ENCODE measurements around the gene NES. TPM values are rescaled to one million over a fixed set of nuclear protein-coding genes. Genes with fewer than 3 reads are reported as not detected.
A peak's percentile ranks its signal among the peaks of the same experiment; 100 is the strongest.

NES gene
- total RNA-seq, 1 experiment from 2014 or later: 56.3 TPM

DNA sequence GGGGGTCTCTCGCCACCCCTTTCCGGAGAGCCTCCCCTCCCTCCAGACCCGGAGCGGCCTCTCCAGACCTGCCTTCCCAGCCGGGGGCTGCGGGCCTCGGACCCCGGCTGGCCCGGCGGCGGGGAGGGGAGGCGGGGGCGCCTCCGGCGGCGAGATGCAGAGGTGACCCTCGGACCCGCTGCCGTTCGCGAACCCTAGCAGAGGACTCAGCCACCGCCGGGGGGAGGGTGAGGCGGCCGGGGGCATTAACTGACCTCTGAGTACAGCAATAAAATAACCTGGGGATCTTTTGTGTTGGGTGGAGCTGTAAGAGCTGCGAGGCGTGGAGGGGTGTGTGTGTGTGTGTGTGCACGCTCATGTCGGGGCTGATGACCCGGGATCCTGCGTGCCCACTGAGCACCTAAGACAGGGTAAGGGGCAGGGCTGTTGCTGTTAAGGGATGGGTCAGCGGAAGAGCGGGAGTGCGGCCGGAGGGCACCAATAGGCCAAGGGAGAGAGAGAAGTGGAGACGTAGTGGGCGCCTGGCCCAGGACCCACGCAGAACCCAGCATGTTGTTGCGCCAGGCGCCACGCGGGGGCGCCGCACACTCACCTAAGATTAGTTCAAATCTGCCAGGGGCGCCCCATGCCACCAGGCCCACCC lies 51.6 kb downstream of the NES start:
- ChIA-PET POLR2A (no interaction called here), CTCF (interaction anchor here (0.6 to 3.0 kb wide), 4 partner anchors 13 to 207 kb away, joined by 3 to 41 read pairs (median 4); no protein-coding TSS in a partner anchor)
- TF ChIP-seq, protein P1, sequence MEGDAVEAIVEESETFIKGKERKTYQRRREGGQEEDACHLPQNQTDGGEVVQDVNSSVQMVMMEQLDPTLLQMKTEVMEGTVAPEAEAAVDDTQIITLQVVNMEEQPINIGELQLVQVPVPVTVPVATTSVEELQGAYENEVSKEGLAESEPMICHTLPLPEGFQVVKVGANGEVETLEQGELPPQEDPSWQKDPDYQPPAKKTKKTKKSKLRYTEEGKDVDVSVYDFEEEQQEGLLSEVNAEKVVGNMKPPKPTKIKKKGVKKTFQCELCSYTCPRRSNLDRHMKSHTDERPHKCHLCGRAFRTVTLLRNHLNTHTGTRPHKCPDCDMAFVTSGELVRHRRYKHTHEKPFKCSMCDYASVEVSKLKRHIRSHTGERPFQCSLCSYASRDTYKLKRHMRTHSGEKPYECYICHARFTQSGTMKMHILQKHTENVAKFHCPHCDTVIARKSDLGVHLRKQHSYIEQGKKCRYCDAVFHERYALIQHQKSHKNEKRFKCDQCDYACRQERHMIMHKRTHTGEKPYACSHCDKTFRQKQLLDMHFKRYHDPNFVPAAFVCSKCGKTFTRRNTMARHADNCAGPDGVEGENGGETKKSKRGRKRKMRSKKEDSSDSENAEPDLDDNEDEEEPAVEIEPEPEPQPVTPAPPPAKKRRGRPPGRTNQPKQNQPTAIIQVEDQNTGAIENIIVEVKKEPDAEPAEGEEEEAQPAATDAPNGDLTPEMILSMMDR (IDR thresholded peaks at IDR 0.05): peak; percentile 96
- TF ChIP-seq, protein P2, sequence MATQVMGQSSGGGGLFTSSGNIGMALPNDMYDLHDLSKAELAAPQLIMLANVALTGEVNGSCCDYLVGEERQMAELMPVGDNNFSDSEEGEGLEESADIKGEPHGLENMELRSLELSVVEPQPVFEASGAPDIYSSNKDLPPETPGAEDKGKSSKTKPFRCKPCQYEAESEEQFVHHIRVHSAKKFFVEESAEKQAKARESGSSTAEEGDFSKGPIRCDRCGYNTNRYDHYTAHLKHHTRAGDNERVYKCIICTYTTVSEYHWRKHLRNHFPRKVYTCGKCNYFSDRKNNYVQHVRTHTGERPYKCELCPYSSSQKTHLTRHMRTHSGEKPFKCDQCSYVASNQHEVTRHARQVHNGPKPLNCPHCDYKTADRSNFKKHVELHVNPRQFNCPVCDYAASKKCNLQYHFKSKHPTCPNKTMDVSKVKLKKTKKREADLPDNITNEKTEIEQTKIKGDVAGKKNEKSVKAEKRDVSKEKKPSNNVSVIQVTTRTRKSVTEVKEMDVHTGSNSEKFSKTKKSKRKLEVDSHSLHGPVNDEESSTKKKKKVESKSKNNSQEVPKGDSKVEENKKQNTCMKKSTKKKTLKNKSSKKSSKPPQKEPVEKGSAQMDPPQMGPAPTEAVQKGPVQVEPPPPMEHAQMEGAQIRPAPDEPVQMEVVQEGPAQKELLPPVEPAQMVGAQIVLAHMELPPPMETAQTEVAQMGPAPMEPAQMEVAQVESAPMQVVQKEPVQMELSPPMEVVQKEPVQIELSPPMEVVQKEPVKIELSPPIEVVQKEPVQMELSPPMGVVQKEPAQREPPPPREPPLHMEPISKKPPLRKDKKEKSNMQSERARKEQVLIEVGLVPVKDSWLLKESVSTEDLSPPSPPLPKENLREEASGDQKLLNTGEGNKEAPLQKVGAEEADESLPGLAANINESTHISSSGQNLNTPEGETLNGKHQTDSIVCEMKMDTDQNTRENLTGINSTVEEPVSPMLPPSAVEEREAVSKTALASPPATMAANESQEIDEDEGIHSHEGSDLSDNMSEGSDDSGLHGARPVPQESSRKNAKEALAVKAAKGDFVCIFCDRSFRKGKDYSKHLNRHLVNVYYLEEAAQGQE (IDR thresholded peaks at IDR 0.05; ENCODE audit: insufficient read depth in 1 of 2, low read depth in 2 of 2, low read length in 1 of 2): no peak
- in situ Hi-C loops (cut with HindIII; ENCODE audit: low pct_unique_long_range_greater_than_20kb, low sequenced_read_pairs): no loop called here
- no TSS peak for BruUV-seq (replicated peaks)
- H3K4me3 ChIP-seq (ENCODE audit: low read depth in 2 of 2, low read length in 2 of 2): peak overlapping the region; percentile 47 to 54
- H3K27me3 ChIP-seq (ENCODE audit: control insufficient read depth, insufficient read depth, low read length): peaks cover 2% of the 10 kb centered on the region; the same call in 1 of the 2 replicates
- intact Hi-C loops (cut with micrococcal nuclease; ENCODE audit: unreplicated experiment): loop anchor here (1.0 kb wide), 1 partner anchor 33 kb away; no protein-coding TSS in a partner anchor
- no peak overlapping the region for H3K27ac ChIP-seq (ENCODE audit: low read length)
- no peaks in the 10 kb centered on the region for H3K9me3 ChIP-seq (ENCODE audit: control insufficient read depth, insufficient read depth, low read depth, low read length)
- H3K36me3 ChIP-seq (ENCODE audit: control insufficient read depth, insufficient read depth, low read length): no peaks in the 10 kb centered on the region
- DNase-seq (ENCODE audit: low read depth, low spot score) (no peak), ATAC-seq (peak; percentile 43)
- H3K4me1 ChIP-seq (ENCODE audit: control insufficient read depth, insufficient read depth, low read length): peaks cover 4% of the 10 kb centered on the region

DNA sequence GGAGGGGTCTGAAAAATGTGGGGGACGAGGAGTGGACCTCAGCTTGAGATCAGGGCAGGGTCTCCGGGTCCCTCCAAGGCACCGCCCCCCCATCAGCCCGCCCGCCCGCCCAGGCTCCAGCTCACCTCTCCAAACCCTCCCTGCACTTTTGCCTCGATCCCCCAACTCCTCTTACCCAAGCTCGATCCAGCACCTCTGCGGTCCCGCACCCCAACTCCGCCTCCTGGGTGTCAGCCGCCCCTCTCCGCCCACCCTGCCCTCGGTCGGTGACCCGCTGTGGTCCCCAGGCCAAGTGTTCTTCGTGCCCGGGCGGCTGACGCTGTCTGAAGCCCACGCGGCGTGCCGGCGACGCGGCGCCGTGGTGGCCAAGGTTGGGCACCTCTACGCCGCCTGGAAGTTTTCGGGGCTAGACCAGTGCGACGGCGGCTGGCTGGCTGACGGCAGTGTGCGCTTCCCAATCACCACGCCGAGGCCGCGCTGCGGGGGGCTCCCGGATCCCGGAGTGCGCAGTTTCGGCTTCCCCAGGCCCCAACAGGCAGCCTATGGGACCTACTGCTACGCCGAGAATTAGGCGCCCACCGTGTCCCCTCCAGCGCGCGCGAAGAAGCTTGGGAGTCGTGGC lies 52.3 kb downstream of the NES start:
- peaks cover 4% of the 10 kb centered on the region for H3K4me1 ChIP-seq (ENCODE audit: control insufficient read depth, insufficient read depth, low read length)
- TF ChIP-seq TCF7L2 (IDR thresholded peaks at IDR 0.05; ENCODE audit: low read depth, low read length) (no peak), SIN3A (IDR thresholded peaks at IDR 0.05; ENCODE audit: borderline replicate concordance, insufficient read depth, low read depth, low read length) (no peak), POLR2AphosphoS5 (IDR thresholded peaks at IDR 0.05; ENCODE audit: low read depth, low read length) (no peak)
- TF ChIP-seq, protein P1 (IDR thresholded peaks at IDR 0.05): no peak
- TF ChIP-seq, protein P2 (IDR thresholded peaks at IDR 0.05; ENCODE audit: insufficient read depth in 1 of 2, low read depth in 2 of 2, low read length in 1 of 2): no peak
- no TSS peak for BruUV-seq (replicated peaks)
- DNase-seq (ENCODE audit: low read depth, low spot score) (no peak), ATAC-seq (peak; percentile 44)
- CTCF ChIA-PET: interaction anchor here (0.6 to 3.0 kb wide), 12 partner anchors 12 to 248 kb away, joined by 3 to 41 read pairs (median 4); no protein-coding TSS in a partner anchor
- no peak overlapping the region for H3K27ac ChIP-seq (ENCODE audit: low read length)
- peaks cover 2% of the 10 kb centered on the region; the same call in 1 of the 2 replicates for H3K27me3 ChIP-seq (ENCODE audit: control insufficient read depth, insufficient read depth, low read length)
- POLR2A ChIA-PET: interaction anchor here (0.5 to 0.6 kb wide), 2 partner anchors 22 to 153 kb away, joined by 4 read pairs; no protein-coding TSS in a partner anchor
- intact Hi-C loops (cut with micrococcal nuclease; ENCODE audit: unreplicated experiment): no loop called here
- no peaks in the 10 kb centered on the region for H3K36me3 ChIP-seq (ENCODE audit: control insufficient read depth, insufficient read depth, low read length)
- peak overlapping the region; percentile 47 to 54 for H3K4me3 ChIP-seq (ENCODE audit: low read depth in 2 of 2, low read length in 2 of 2)
- H3K9me3 ChIP-seq (ENCODE audit: control insufficient read depth, insufficient read depth, low read depth, low read length): no peaks in the 10 kb centered on the region
- in situ Hi-C loops (cut with HindIII; ENCODE audit: low pct_unique_long_range_greater_than_20kb, low sequenced_read_pairs): no loop called here
